CD4-positive, alpha-beta memory T cell (primary cell): ENCODE data around the gene FBRSL1. TPM values are rescaled to one million over a fixed set of nuclear protein-coding genes. Genes with fewer than 3 reads are reported as not detected.

Experiments
- CTCF ChIA-PET: fragments of 350-600 bp; sonication (Branson Sonifier 250); formaldehyde crosslinking; loops from one replicate; lab custom pipeline; 2021; ENCODE audit warnings: inconsistent platforms; ENCODE audit not compliant: partially characterized antibody; lab: Charles Lee
- POLR2A ChIA-PET: fragments of 350-600 bp; sonication (Branson Sonifier 250); formaldehyde crosslinking; loops from one replicate; lab custom pipeline; 2021; ENCODE audit not compliant: partially characterized antibody; lab: Charles Lee
- DNase-seq, 5 donors: peaks; one replicate each; pipeline versions ENCODE4 v3.0.0 to v3.0.0-alpha.2; 2020 to 2022; ENCODE audit warnings: mixed read lengths in 1 of 5
- H3K27ac ChIP-seq: one replicate; pipeline ENCODE4 v1.7.0; 2013; ENCODE audit warnings: low read depth, low read length
- H3K27me3 ChIP-seq: 2 replicates; pipeline ENCODE4 v1.7.0; 2013; ENCODE audit warnings: mild to moderate bottlenecking, low read length, moderate library complexity; ENCODE audit not compliant: insufficient read depth
- H3K36me3 ChIP-seq: 2 replicates; pipeline ENCODE4 v1.7.0; 2013; ENCODE audit warnings: mild to moderate bottlenecking, low read length, moderate library complexity; ENCODE audit not compliant: insufficient read depth
- H3K4me1 ChIP-seq: 2 replicates; pipeline ENCODE4 v1.7.0; 2013; ENCODE audit warnings: mild to moderate bottlenecking, low read length, moderate library complexity; ENCODE audit not compliant: insufficient read depth
- H3K4me3 ChIP-seq, 2 donors: one replicate each; pipeline ENCODE4 v1.7.0; 2013; ENCODE audit warnings: low read length in 2 of 2, mild to moderate bottlenecking in 1 of 2
- H3K9me3 ChIP-seq, 2 donors: one replicate each; pipeline ENCODE4 v1.7.0; 2013; ENCODE audit warnings: low read length in 2 of 2, control low read depth in 1 of 2; ENCODE audit not compliant: control insufficient read depth in 1 of 2
- H3K27ac Mint-ChIP-seq, 7 donors: one replicate each; pipeline ENCODE4 v1.8.0; 2020 to 2021; ENCODE audit warnings: mixed read lengths in 7 of 7, mild to moderate bottlenecking in 6 of 7, inconsistent platforms in 3 of 7, moderate library complexity in 3 of 7
- H3K27me3 Mint-ChIP-seq, 2 donors: one replicate each; pipeline ENCODE4 v1.8.0; 2020 to 2021; ENCODE audit warnings: mixed read lengths in 2 of 2
- H3K36me3 Mint-ChIP-seq, 2 donors: one replicate each; pipeline ENCODE4 v1.8.0; 2020 to 2021; ENCODE audit warnings: mixed read lengths in 2 of 2, inconsistent platforms in 1 of 2, mild to moderate bottlenecking in 1 of 2
- H3K4me1 Mint-ChIP-seq, 4 donors: one replicate each; pipeline ENCODE4 v1.8.0; 2020 to 2021; ENCODE audit warnings: mixed read lengths in 4 of 4, mild to moderate bottlenecking in 1 of 4
- H3K4me3 Mint-ChIP-seq, 8 donors: one replicate each; pipeline ENCODE4 v1.8.0; 2020 to 2021; ENCODE audit warnings: mixed read lengths in 8 of 8, mild to moderate bottlenecking in 7 of 8, moderate library complexity in 6 of 8, inconsistent platforms in 3 of 8
- H3K9me3 Mint-ChIP-seq, 8 donors: one replicate each; pipeline ENCODE4 v1.8.0; 2020 to 2021; ENCODE audit warnings: mixed read lengths in 8 of 8, mild to moderate bottlenecking in 5 of 8, inconsistent platforms in 3 of 8, moderate library complexity in 1 of 8
- intact Hi-C: fragments of 100-400 bp; cut with micrococcal nuclease; formaldehyde crosslinking; loops from one replicate; pipeline ENCODE4 v1.15.1; 2023
- polyA plus RNA-seq, 2 donors: library from polyadenylated mRNA; unstranded; fragments of 300-500 nt; fragmentation: Illumina TruSeq; gene quantifications; one replicate each; pipeline ENCODE4 v1.2.3, GENCODE V29; 2021
- total RNA-seq, 2 experiments: library from RNA; stranded (reverse); gene quantifications; one replicate each; pipeline ENCODE4 v1.2.3, GENCODE V29; 2021

The FBRSL1 gene
- total and polyA plus RNA-seq, 4 experiments from 2014 or later, result 3.1 to 101 (median 97.3) TPM; not detected in 1

GRCh38 chr12:132525833-132526455 lies 36.0 kb downstream of the FBRSL1 start:
- CTCF ChIA-PET, result interaction anchor here (1.0 to 6.4 kb wide), 2 partner anchors 65 to 110 kb away, joined by 3 to 87 read pairs; no protein-coding TSS in a partner anchor
- H3K27ac Mint-ChIP-seq, result no peak overlapping the region
- peaks cover 5 to 22% (median 8%) of the 10 kb centered on the region in 4 donors for H3K4me1 Mint-ChIP-seq
- intact Hi-C loops, result no loop called here
- DNase-seq, result no peak
- H3K36me3 ChIP-seq, result no peaks in the 10 kb centered on the region
- H3K27me3 Mint-ChIP-seq, result no peaks in the 10 kb centered on the region
- no peak overlapping the region for H3K4me3 Mint-ChIP-seq
- H3K4me3 ChIP-seq, result no peak overlapping the region
- POLR2A ChIA-PET, result interaction anchor here (1.6 kb wide), 1 partner anchor 109 kb away, joined by 3 read pairs; no protein-coding TSS in a partner anchor
- H3K4me1 ChIP-seq, result peaks cover 8% of the 10 kb centered on the region
- no peaks in the 10 kb centered on the region for H3K27me3 ChIP-seq
- H3K9me3 Mint-ChIP-seq, result no peaks in the 10 kb centered on the region
- H3K36me3 Mint-ChIP-seq, result peaks cover 0 to 10% of the 10 kb centered on the region in 2 donors
- H3K27ac ChIP-seq, result no peak overlapping the region
- no peaks in the 10 kb centered on the region for H3K9me3 ChIP-seq

DNA sequence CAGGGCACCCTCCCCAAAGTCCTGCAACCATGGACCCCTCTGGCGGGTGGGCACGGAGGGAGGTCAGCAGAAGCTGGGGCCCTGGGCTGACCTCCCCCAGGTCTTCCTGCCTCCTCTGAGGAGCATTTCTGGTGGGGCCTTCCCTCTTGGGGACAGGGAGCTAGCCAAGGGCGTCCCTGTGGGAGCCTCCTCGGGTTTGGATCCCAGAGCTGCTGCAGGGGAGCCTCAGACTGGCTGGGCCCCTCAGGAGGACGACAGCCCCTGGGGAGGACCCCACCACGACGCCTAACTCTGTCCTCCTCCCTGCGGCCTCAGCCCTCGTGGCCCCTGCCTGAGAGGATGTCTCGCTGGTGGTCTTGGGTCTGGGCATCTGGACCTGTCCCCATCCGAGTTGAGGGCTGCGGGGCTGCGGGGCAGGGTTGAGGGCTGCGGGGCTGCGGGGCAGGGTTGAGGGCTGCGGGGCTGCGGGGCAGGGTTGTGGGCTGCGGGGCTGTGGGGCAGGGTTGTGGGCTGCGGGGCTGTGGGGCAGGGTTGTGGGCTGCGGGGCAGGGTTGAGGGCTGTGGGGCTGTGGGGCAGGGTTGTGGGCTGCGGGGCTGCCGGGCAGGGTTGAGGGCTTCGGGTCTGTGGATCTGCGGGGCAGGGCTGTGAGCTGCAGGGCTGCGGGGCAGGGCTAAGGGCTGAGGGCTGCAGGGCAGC lies 37.4 kb downstream of the FBRSL1 start:
- Histone ChIP-seq H3K9me3 (no peaks in the 10 kb centered on the region), H3K4me3 (no peak overlapping the region), H3K4me1 (peaks cover 8% of the 10 kb centered on the region), H3K27ac (no peak overlapping the region), H3K27me3 (no peaks in the 10 kb centered on the region), H3K36me3 (no peaks in the 10 kb centered on the region)
- ChIA-PET POLR2A (interaction anchor here (1.6 kb wide), 1 partner anchor 111 kb away, joined by 3 read pairs; no protein-coding TSS in a partner anchor), CTCF (interaction anchor here (6.4 kb wide), 1 partner anchor 112 kb away, joined by 87 read pairs; no protein-coding TSS in a partner anchor)
- Mint-ChIP-seq H3K36me3 (peaks cover 0 to 10% of the 10 kb centered on the region in 2 donors), H3K27ac (no peak overlapping the region), H3K4me1 (peaks cover 0 to 18% (median 5%) of the 10 kb centered on the region in 4 donors), H3K9me3 (no peaks in the 10 kb centered on the region), H3K27me3 (no peaks in the 10 kb centered on the region), H3K4me3 (no peak overlapping the region)
- intact Hi-C loops, result no loop called here
- no peak for DNase-seq

DNA sequence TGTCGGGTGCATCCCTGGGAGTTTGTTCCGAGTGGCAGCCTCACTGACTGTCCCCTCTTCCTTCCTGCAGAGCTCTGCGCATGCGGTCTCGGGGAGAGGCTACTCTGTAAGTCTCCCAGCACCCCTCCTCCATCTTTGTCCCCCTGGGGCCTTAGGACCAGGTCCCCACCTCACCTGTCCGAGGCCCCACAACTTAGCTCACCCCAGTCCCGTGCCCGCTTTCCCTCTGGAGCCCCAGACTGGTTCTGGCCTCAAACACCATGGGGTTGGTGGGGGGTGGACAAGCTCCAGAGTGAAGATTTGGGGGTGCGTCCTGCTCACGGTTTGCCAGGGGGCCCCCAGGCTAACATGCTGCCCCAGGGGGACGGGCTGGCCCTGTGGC lies 37.9 kb downstream of the FBRSL1 start:
- intact Hi-C loops, result no loop called here
- CTCF ChIA-PET, result interaction anchor here (6.4 kb wide), 1 partner anchor 112 kb away, joined by 87 read pairs; no protein-coding TSS in a partner anchor

DNA sequence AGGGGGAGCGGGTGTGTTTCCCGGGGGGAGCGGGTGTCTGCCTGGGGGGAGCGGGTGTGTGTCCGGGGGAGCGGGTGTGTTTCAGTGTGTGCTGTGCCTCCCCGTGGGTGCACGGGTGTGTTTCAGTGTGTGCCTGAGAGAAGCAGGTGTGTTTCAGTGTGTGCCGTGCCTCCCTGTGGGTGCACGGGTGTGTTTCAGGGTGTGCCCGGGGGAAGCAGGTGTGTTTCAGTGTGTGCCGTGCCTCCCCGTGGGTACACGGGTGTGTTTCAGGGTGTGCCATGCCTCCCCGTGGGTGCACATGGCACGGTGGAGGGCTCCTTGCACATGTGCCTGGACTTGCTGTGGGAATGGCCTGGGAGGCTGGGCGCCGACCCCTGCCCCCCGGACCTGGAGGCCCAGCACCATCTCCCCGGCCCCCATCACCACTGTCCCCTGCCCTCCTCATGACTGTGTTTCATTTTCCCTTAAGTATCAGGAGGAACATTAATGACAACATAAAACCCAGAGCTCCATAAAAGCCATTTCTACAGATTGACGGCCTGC lies 38.7 kb downstream of the FBRSL1 start:
- Mint-ChIP-seq H3K36me3 (peaks cover 2 to 13% of the 10 kb centered on the region in 2 donors), H3K9me3 (no peaks in the 10 kb centered on the region), H3K27me3 (no peaks in the 10 kb centered on the region), H3K4me1 (peaks cover 0 to 9% (median 5%) of the 10 kb centered on the region in 4 donors), H3K27ac (no peak overlapping the region), H3K4me3 (no peak overlapping the region)
- H3K9me3 ChIP-seq, result no peaks in the 10 kb centered on the region
- H3K27ac ChIP-seq, result no peak overlapping the region
- H3K4me3 ChIP-seq, result no peak overlapping the region
- no peaks in the 10 kb centered on the region for H3K27me3 ChIP-seq
- intact Hi-C loops, result no loop called here
- H3K36me3 ChIP-seq, result no peaks in the 10 kb centered on the region
- DNase-seq, result no peak
- ChIA-PET POLR2A (no interaction called here), CTCF (no interaction called here)
- peaks cover 2% of the 10 kb centered on the region for H3K4me1 ChIP-seq

More for the DNA sequence above, 37.9 kb downstream of the FBRSL1 start:
- Histone ChIP-seq H3K27me3 (no peaks in the 10 kb centered on the region), H3K4me1 (peaks cover 8% of the 10 kb centered on the region), H3K4me3 (no peak overlapping the region), H3K36me3 (no peaks in the 10 kb centered on the region), H3K27ac (no peak overlapping the region), H3K9me3 (no peaks in the 10 kb centered on the region)
- POLR2A ChIA-PET, result interaction anchor here (1.6 kb wide), 1 partner anchor 111 kb away, joined by 3 read pairs; no protein-coding TSS in a partner anchor
- Mint-ChIP-seq H3K4me1 (peaks cover 0 to 16% (median 4%) of the 10 kb centered on the region in 4 donors), H3K27ac (no peak overlapping the region), H3K27me3 (no peaks in the 10 kb centered on the region), H3K9me3 (no peaks in the 10 kb centered on the region), H3K4me3 (no peak overlapping the region), H3K36me3 (peaks cover 0 to 10% of the 10 kb centered on the region in 2 donors)
- DNase-seq, result no peak

- Histone ChIP-seq H3K9me3 (no peaks in the 10 kb centered on the region), H3K36me3 (no peaks in the 10 kb centered on the region), H3K27me3 (no peaks in the 10 kb centered on the region), H3K27ac (no peak overlapping the region), H3K4me1 (no peaks in the 10 kb centered on the region), H3K4me3 (no peak overlapping the region)
- no peak overlapping the region for H3K4me3 Mint-ChIP-seq
- peaks cover 2 to 10% of the 10 kb centered on the region in 2 donors for H3K36me3 Mint-ChIP-seq
- no peaks in the 10 kb centered on the region for H3K9me3 Mint-ChIP-seq
- CTCF ChIA-PET, result no interaction called here
- POLR2A ChIA-PET, result no interaction called here
- H3K27ac Mint-ChIP-seq, result no peak overlapping the region
- intact Hi-C loops, result no loop called here
- H3K4me1 Mint-ChIP-seq, result peaks cover 0 to 6% (median 3%) of the 10 kb centered on the region in 4 donors
- DNase-seq, result no peak
- H3K27me3 Mint-ChIP-seq, result no peaks in the 10 kb centered on the region
These were observed 39.3 kb downstream of the FBRSL1 start for GRCh38 chr12:132529156-132529839.

GRCh38 chr12:132529906-132530305 lies 40.0 kb downstream of the FBRSL1 start:
- H3K9me3 ChIP-seq, result no peaks in the 10 kb centered on the region
- CTCF ChIA-PET, result no interaction called here
- POLR2A ChIA-PET, result no interaction called here
- peaks cover 0 to 6% (median 3%) of the 10 kb centered on the region in 4 donors for H3K4me1 Mint-ChIP-seq
- H3K4me3 Mint-ChIP-seq, result no peak overlapping the region
- H3K27ac Mint-ChIP-seq, result peak overlapping the region in 3 of 7 donors; percentile 17 to 90 (median 48)
- peaks cover 2 to 10% of the 10 kb centered on the region in 2 donors for H3K36me3 Mint-ChIP-seq
- no peaks in the 10 kb centered on the region for H3K27me3 ChIP-seq
- intact Hi-C loops, result no loop called here
- no peak overlapping the region for H3K4me3 ChIP-seq
- no peaks in the 10 kb centered on the region for H3K36me3 ChIP-seq
- H3K27me3 Mint-ChIP-seq, result no peaks in the 10 kb centered on the region
- DNase-seq, result no peak
- no peaks in the 10 kb centered on the region for H3K9me3 Mint-ChIP-seq
- no peak overlapping the region for H3K27ac ChIP-seq
- H3K4me1 ChIP-seq, result no peaks in the 10 kb centered on the region
